Effector CD8-positive, alpha-beta T cell (primary cell): ENCODE data around the gene ASMTL.
"Not testable (repeated sequence)": the region's sequence is repeated elsewhere in the genome, so short reads cannot be mapped to it uniquely, and the experiment has no call there.

Experiments
- DNase-seq: peaks from one replicate; lab custom pipeline; 2025; lab: John Stamatoyannopoulos, UW

Gene ASMTL

GRCh38 chrX:1482530-1482928 is 29.8 kb upstream of the ASMTL start:
- not testable (repeated sequence) for DNase-seq

- no peak for DNase-seq
These were observed 29.2 kb upstream of the ASMTL start for GRCh38 chrX:1481636-1482529.

- DNase-seq = no peak
These were observed 27.5 kb upstream of the ASMTL start for GRCh38 chrX:1480082-1480785.

GRCh38 chrX:1477801-1478458 is 25.2 kb upstream of the ASMTL start:
- DNase-seq = no peak

- no peak for DNase-seq
These were observed 24.5 kb upstream of the ASMTL start for GRCh38 chrX:1477229-1477628.

- DNase-seq = no peak
These were observed 24.0 kb upstream of the ASMTL start for GRCh38 chrX:1476682-1477081.

GRCh38 chrX:1475881-1476280 is 23.2 kb upstream of the ASMTL start:
- no peak for DNase-seq

- DNase-seq = no peak
These were observed 22.8 kb upstream of the ASMTL start for GRCh38 chrX:1475481-1475880.

GRCh38 chrX:1474593-1474992 is 21.9 kb upstream of the ASMTL start:
- not testable (repeated sequence) for DNase-seq

GRCh38 chrX:1472975-1473374 is 20.3 kb upstream of the ASMTL start:
- no peak for DNase-seq

GRCh38 chrX:1468250-1468772 is 15.6 kb upstream of the ASMTL start:
- DNase-seq = peak; percentile 37

- no peak for DNase-seq
These were observed 14.4 kb upstream of the ASMTL start for GRCh38 chrX:1466971-1467561.

GRCh38 chrX:1466232-1466661 is 13.5 kb upstream of the ASMTL start:
- DNase-seq = no peak

GRCh38 chrX:1465286-1466231 is 12.8 kb upstream of the ASMTL start:
- DNase-seq = no peak

GRCh38 chrX:1464971-1465285 is 12.2 kb upstream of the ASMTL start:
- no peak for DNase-seq

- no peak for DNase-seq
These were observed 11.6 kb upstream of the ASMTL start for GRCh38 chrX:1464041-1464970.

GRCh38 chrX:1463581-1463980 is 10.9 kb upstream of the ASMTL start:
- no peak for DNase-seq

- peak; percentile 34 for DNase-seq
These were observed 10.0 kb upstream of the ASMTL start for GRCh38 chrX:1462596-1463251.

- DNase-seq = no peak
These were observed 9.4 kb upstream of the ASMTL start for GRCh38 chrX:1462110-1462509.
